Stimulated activated CD8-positive, alpha-beta memory T cell treated with anti-CD3 and anti-CD28 coated beads, Interleukin-15, amount 100 ng/mL, for 24 hours (primary cell): Measurements from ENCODE around the gene GYPC.
"Not testable (repeated sequence)": the region's sequence is repeated elsewhere in the genome, so short reads cannot be mapped to it uniquely, and the experiment has no call there.

Source experiments
- DNase-seq: peaks from one replicate; pipeline ENCODE4 v3.0.0-alpha.2; 2020; ENCODE audit warnings: low read depth

The GYPC gene

GRCh38 chr2:126655500-126656430 is at the start of gene GYPC:
GYPC (plus strand) TSS chr2:126656158; CDS start chr2:126656264, 106 bp downstream.
- no peak for DNase-seq

- no peak for DNase-seq
These were observed 41.3 kb upstream of the GYPC start for GRCh38 chr2:126614524-126615227.

DNA sequence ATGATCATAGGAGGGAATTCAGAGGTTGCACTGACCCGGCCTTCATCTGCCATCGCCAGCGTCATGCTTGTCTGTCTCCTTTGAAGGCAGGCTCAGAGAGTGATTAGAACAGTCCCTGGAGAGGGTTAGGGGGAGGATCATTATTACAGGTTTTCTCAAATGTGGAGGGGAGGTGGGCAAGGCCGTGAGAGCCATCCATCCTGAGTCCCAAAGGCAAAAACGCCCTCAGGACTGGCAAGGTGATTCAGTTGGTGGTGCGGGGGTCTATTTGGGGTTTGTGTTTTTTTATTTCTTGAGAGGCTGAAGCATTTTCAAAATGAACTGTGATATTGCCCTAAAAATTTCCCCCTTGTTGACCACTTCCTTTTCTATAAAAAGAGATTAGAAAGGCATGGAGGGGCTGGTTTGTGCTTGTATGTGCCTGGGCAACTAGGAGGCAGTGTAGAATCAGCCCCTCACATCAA is 39.3 kb upstream of the GYPC start:
- DNase-seq, result no peak

DNA sequence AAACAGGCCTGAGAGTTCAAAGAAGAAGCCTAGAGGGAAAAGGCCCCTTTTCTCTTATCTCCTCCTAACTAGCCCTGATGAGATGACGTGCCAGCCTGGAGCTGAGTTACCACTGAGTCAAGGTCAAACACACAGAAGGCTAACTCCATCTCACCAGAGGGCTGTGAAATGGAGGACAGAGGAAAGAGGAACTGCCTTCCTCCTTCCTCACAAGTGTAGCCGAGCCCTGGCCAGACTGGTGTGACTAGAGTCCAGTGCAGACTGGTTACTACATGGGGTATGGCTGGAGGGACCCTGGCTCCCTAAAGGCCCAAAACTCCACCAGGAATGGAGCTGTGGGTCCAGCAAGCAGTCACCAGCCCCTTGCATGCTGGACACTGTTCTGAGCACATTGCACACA is 35.7 kb upstream of the GYPC start:
- no peak for DNase-seq

DNA sequence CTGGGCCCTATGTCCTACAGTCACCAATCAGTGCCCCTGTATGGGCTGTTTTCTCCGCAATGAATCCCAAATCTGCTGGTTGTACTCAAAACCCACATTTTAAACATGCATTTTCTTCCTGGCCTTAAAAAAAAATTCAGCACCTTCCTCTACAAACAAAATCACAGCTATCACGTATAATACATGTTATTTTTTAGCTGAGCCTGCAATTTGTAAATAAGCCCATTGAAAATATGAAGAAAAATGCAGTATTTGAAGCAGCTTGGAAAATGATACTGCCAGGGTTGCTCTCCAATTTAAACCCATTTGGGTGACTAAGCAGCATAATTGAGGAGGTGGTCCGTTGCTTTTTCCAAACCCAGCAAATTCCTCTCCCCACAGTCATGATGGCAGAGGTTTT is 33.0 kb upstream of the GYPC start:
- no peak for DNase-seq

GRCh38 chr2:126627643-126628042 is 28.3 kb upstream of the GYPC start:
- no peak for DNase-seq

GRCh38 chr2:126634273-126634861 is 21.6 kb upstream of the GYPC start:
- DNase-seq, result no peak

DNA sequence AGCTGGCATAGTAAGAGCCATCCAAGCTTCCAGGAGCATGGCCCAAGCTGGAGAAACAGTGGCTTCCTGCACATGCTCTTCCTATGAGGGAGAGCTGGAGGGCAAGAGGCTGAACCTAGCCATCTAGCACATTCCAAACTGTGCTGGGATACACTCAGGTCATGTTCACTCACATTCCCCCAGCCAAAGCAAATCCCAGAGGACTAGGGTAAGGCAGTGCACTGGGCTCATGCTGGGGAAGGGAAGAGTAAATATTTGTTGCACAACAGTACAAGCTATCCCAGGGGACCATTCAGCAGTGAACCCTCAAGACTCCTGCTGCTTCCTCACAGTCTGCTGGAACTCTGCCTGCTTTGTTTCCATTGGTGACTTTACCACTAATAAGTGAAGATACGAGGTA is 20.7 kb upstream of the GYPC start:
- no peak for DNase-seq

DNA sequence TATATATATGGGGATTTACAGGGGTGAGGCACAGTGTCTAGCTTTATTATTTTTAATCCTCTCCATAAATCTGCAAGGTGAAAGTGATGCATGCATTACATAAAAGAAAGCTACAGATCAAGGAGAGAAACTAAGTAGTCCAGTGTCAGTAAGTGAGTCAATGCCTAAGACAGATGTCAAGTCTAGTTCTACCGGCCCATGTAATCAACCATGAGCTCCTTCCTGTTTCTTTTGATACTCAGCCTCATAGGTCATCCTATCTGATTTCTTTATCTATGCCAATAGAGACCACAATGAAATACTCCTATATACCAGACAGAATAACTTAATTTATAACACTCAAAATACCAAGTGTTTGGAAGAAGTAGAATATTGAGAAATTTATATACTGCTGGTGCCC is 20.2 kb upstream of the GYPC start:
- no peak for DNase-seq

DNA sequence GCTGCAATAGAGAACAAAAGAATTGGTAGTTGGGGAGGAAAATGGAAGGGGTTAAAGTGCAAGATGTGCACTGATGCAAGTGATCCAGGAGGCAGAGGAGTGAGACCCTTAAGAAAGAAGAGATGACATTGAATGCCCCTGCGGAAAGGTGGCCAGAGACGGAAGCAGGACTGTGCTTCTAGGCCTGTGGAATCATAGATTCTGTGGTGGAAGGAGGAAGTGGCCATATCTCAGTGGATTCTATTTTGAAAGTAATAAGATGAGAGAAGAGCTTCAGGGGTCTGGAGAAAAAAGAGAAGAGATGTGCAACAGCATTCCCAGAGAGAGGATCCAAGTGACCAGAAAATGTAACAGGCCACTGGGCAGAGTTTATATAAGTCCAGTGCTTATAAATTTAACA is 18.6 kb upstream of the GYPC start:
- DNase-seq, result no peak

GRCh38 chr2:126638746-126639145 is 17.2 kb upstream of the GYPC start:
- DNase-seq, result no peak

DNA sequence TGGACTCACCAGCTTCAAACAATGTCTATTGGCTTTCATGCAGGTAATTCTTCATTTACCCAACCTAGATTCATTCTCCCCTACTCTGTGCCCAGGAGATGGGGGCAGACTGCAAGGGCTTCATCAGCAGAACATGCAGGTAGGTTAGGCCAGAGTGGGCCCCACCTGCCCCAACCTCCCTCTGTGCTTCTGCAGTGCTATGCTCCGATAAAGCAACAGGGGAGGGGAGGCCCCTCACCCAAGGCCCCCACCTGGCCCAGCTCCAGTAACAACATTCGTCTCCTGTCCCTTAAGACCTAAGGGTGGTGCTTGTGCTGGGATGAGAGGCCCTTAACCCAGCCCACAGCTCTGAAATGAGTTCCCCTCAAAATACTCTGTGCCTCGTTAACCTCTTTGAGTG is 16.7 kb upstream of the GYPC start:
- DNase-seq, result no peak

DNA sequence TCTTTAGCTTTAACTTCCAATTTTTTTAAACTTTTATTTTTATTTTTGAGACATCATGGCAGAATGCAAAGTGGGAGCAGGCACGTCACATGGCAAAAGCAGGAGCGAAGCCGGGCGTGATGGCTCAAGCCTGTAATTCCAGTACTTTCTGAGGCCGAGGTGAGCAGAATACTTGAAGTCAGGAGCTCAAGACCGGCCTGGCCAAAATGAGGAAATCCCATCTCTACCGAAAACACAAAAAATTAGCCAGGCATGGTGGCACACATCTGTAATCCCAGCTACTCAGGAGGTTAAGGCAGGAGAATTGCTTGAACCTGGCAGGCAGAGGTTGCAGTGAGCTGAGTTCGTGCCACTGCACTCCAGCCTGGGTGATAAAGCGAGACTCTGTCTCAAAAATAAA is 14.7 kb upstream of the GYPC start:
- not testable (repeated sequence) for DNase-seq

DNA sequence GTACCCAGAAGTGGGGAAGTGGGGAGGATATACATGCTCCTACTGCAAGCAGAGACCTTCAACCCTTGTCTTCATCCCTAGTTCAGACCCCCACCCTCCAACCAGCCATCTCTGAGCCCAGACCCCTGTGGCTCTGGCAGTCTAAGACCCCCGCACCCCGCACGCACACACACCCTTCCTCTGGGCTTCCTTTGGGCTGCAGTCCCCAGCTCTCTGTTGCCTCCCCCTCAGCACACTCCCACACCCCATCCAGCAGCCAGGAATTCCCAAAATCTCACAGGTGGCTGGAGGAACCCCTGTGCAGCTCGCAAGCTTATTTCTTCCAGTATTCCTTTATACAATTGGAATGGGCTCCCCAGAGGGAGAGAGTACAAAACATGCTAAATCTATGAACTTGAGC is 13.9 kb upstream of the GYPC start:
- no peak for DNase-seq

- DNase-seq, result no peak
These were observed 12.5 kb upstream of the GYPC start for GRCh38 chr2:126643431-126643830.

- DNase-seq, result no peak
These were observed 12.0 kb upstream of the GYPC start for GRCh38 chr2:126643972-126644371.

DNA sequence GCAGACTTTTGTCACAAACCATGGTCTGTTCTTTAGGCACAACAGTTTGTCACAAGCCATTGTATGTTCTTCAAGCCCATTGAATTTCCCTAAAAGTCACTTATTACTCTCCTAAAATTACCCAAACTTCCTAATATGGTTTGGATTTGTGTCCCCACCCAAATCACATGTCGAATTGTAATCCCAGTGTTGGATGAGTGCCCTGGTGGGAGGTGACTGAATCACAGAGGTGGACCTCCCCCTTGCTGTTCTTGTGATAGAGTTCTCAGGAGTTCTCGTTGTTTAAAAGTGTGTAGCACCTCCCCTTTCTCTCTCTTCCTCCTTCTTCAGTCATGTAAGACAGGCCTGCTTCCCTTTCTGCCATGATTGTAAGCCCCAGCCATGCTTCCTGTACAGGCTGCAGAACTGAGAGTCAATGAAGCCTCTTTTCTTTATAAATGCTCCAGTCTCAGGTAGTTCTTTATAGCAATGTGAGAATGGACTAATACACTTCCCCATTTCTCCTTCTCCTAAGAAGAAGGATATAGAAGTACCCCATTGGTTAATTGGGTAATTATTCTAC is 11.2 kb upstream of the GYPC start:
- no peak for DNase-seq

GRCh38 chr2:126645211-126645618 is 10.7 kb upstream of the GYPC start:
- DNase-seq, result no peak

DNA sequence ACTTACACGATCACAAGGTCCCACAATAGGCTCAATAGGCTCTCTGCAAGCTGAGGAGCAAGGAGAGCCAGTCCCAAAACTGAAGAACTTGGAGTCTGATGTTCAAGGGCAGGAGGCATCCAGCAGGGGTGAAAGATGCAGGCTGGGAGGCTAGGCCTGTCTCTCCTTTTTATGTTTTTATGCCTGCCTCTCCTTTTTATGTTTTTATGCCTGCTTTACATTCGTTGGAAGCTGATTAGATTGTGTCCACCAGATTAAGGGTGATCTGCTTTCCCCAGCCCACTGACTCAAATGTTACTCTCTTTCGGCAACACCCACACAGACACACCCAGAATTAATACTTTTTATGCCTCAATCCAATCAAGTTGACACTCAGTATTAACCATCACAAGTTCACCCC is 9.9 kb upstream of the GYPC start:
- no peak for DNase-seq

DNA sequence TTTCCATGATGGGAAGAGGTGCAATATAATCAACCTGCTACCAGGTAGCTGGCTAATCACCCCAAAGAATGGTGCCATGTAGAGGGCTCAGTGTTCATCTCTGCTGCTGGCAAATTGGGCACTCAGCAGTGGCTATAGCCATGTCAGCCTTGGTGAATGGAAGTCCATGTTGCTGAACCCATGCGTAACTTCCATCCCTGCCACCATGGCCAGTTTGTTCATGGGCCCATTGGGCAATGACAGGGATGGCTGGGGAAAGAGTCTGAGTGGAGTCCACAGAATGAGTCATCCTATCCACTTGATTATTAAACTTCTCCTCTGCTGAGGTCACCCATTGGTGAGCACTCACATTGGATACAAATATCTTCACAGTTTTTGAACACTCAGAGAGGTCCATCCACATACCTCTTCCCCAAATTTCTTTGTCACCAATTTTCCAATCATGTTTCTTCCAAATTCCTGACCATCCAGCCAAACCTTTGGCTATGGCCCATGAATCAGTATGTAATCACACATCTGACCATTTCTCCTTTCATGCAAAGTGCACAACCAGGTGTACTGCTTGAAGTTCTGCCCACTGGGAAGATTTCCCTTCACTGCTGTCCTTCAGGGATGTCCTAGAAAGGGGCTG is 8.1 kb upstream of the GYPC start:
- not testable (repeated sequence) for DNase-seq

DNA sequence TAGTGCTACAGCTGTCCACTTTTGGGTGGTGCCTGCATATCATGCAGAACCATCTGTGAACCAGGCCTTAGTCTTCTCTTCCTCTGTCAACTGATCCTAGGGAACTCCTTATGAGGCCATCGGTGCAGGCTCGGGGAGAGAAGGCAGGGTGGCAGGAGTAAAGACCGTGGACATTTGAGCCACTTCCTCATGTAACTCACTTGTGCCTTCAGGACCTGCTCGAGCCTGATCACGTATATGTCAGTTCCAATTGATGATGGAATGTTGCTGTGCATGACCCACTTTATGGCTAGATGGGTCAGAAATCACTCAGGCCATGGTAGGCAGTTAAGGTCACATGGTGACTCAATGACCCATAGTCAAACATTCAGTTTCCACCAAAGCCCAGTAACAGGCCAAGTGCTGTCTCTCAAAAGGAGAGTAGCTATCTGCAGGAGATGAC is 7.6 kb upstream of the GYPC start:
- not testable (repeated sequence) for DNase-seq

DNA sequence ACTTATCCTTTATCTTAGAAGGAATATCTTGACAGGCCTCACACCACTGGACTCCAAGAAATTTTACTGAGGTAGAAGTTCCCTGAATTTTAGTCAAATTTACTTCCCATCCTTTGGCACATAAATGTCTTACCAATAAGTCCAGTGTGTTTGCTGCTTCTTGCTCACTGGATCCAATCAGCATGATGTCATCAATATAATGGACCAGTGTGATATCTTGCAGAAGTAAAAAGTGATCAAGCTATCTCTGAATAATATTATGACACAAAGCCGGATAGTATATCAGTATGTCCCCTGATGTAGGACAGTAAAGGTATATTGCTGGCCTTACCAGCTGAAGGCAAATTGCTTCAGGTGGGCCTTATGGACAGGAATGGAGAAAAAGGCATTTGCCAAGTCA is 6.9 kb upstream of the GYPC start:
- DNase-seq, result no peak
